Measurements from ENCODE around the gene RBM19.

RBM19 gene

DNA sequence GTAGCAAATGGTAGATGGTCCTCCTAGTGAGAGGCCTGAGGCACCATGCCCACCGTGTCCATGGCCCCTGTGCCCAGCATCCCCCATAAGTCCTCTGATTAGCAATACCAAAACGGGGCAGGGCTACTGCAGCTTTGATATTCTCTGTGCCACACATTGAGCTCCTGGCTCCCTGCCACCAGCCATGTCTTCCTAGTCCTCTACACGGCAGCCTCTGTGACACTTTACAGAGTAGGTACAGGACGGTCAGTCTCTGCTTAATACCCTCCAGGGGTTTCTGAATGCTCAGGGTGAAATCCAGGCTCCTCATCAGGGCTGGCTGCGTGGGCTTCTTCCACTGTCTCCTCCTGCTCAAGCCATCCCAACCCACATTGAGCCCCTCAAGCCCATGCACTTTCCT, 8.0 kb downstream of the RBM19 start:
- no peak for DNase-seq (ENCODE audit: low read depth, low spot score)

DNA sequence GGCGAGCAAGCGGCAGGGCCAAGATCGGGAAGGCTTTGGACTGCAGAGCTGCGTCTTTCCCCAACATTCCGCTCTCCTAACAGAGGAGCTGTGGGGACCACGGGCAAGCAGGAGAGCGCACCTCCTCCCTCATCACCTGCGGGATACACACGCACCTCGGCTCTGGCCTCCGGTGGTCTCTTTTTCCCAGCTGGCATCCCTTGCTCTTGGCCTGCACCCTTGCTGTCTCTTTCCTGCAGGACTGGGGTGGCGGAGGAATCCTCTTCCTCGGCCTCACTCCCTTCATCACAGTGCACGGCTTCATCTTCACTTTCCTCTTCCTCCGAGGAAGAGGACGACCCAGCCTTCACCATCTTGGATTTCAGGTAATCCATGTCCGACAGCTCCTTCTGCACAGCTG, 8.5 kb downstream of the RBM19 start:
- DNase-seq (ENCODE audit: low read depth, low spot score): no peak

DNA sequence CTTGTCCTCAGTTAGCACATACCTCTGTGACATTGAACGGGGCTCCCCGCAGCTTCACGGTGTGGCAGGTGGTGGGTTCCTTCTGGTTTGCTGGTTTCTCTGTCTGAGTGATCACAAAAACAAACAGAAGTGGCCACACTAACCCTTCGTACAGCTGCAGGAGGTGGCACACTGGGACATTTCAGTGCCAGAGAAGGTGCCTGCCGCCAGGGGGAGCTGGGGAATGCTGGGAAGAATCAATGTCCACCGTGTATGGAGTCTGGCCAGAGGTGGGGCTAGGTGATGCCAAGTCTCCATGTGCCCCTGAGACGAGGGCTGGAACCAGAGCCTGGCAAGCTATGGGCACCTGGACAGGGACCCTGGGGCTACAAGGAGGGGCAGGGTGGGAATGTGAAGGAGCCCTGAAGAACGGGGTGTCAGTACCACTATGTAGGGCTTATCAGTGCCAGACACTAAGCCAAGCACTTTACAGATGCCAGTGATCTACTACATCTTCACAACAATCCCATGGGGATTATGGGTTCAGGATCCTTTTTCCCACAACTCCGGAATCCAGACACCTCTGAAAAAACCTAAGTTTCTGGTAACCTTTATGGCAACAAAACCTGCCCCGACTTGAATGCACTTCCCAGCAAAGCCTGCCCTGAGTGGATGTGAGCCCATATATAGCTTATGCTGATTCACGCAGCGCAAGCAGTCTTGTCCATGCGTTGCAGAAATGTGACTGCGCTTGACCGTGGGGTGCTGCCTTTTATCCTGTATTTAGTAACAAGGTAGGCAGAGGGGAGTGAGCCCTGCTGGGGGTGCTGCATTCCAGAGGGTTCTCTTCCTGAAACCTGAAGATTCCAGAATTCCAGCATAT, 10.8 kb downstream of the RBM19 start:
- peak; percentile 35 for DNase-seq (ENCODE audit: low read depth, low spot score)

DNA sequence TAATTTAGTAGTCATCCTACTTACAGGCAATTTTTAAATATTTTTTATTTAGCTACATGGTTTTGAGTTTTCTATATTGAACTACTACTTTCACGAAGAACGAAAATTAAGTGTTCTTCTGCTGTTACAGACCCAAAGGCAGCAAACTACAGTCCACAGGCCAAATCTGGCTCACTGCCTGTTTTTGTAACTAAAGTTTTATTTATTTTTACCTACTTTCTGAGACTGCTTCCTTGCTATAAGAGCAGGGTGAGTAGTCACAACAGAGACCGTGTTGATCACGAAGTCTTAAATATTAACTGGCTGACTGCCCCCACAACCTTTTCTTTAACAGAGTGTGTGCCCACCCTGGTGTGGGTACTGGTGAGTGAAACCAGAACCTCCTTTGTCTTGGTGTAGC, 11.6 kb downstream of the RBM19 start:
- DNase-seq (ENCODE audit: low read depth, low spot score): no peak

DNA sequence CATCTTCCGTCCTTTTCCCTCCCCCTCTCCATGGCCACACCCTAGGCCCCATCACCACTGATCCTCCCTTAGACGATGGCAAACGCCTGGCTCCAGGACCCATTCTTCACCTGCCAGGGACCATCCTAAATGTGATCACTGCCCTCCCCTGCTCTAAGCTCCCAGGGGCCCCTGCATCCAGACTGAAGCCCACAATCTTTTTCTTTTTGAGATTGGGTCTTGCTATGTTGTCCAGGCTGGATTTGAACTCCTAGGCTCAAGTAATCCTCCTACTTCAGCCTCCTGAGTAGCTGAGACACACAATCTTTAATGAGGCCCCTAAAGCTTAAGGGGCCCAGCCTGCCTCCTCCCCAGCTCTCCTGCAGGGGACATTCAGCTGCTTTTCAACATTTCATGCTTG, 15.3 kb downstream of the RBM19 start:
- no peak for DNase-seq (ENCODE audit: low read depth, low spot score)

DNA sequence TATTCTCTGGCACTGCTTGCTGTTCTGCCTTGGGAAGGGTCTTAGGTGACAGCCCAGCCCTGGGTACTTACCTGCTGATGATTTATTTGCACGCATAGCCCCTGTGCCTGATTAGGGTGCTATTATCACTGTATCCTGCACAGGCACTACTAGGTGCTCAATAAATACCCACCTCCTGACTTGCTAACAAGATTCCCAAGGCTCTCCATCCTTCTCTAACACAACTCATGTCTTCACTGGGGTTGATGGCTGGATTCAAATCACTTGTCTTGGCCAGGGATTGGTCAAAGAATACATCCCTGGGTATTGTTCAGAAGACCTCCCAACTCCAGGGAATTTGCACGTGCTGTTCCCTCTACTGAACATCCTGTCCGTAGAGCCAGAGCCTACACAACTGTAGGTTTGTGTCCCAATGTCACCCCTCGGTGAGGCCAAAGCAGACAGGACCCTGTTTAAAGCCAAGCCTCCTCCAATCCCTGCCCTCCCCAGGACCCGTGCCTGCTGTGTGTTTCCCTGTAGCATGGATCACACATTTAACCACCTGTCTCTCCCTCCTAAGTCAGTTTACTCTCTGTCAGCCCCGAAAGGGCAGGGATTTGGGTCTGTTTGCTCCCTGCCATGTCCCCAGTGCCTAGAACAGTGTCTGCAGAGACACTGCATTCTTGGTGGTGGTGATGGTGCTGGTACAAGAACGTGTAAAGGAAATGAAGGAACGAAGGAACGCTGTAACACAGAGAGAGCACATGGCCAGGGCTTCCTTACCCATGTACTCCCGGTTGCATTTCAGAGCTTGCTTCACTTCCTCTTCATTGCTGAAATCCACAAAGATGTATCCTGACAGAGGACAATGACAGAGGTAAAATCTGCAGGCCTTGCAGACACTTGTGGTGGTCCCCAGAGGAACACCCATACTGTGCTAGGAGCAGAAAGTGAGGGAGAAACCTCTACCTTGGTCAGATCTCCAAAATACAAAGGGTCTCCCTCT, 16.5 kb downstream of the RBM19 start:
- DNase-seq (ENCODE audit: low read depth, low spot score): no peak

DNA sequence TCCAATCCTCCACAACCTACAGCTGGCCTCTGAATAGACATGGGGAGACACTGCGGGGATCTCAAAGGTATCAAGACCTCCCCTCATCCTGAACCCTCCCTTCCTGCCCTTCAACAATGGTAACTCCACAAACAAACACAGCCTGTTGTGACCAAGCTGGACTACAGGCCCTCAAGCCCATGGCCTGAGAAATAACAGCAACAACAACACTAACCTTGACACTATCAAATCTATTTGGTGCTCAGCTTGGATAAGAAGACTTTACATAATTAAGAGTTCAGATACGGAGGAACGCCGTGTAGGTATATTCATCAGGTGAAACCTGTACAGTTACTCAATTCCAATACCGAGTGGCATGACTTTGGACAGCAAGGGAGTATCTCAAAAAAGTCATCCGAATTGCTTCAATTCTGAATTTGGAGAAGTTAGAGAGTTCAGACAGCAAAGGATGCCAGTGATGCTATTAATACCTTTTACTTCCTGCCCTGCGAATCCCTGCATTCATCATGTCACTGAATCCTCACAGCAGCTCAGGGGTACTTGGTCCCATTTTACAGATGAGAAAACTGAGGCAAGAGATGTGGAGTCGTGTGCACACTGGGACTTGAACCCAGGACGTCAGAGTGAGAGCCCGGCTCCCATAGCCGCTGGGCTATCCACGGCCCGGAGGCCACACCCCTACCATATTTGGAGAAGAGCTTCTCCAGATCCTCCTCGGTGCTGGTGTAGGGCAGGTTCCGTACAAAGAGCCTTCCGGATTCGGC, 17.8 kb downstream of the RBM19 start:
- no peak for DNase-seq (ENCODE audit: low read depth, low spot score)

DNA sequence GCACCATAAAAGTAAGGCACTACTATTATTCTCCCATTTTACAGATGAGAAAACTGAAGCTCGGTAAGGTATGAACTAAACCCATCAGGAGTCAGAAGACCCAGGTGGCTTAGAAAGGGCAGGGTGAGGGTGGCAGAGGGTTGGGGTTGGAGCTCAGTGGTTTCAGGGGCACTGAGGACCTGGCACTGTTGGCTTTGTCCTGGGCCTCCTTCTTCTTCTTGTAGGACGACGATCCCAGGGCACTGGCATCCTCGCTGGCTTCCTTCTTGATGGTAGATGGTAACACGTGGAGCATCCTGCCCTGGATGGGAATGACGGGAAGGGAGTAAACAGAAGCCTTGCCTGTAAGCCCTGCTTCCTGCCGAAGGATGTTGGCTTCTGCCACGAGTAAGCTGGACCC, 19.9 kb downstream of the RBM19 start:
- no peak for DNase-seq (ENCODE audit: low read depth, low spot score)

DNA sequence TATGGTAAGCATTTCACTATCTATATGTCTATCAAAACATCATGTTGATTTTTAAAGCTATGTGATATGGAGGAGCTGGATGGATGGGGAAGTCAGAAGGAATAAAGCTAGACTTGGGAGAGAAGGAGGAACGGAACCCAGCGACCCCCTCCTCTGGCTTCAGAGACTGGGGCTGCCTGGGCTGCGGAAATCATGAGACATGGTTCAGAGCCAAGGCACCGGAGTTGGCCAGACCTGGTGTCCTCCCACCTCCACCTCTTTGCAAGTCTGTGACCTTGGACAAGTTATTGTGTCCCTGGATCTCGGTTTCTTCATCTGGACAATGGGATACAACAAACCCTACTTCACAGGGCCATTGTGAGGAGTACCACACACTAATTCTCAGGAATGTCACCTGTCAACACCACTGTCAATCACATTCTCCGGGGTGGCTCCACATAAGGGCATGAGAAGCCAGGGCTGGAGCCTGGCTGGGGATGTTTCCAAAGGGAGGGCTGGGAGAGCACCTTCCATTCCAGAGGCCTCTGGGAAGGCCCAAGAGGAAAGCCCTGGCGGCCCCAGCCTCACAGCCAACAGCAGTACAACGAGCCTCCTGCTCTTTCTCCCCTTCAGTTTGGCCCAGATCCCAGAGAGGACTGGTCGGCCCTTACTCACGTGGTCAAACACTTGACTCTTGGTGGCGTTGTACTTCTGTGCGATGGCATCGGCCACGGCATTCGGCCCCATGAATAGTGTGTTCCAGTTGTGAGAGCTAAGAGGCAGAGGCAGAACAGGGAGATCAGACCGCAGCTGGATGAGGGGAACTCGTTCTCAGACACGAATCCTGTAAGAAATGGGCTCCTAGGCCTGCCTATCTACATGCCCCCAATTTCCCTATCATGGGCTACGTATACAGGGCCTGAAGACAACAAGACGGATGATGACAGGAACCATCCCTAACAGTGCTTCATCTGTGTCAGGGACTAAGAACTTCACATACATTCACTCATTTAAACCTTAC, 20.7 kb downstream of the RBM19 start:
- DNase-seq (ENCODE audit: low read depth, low spot score): no peak

DNA sequence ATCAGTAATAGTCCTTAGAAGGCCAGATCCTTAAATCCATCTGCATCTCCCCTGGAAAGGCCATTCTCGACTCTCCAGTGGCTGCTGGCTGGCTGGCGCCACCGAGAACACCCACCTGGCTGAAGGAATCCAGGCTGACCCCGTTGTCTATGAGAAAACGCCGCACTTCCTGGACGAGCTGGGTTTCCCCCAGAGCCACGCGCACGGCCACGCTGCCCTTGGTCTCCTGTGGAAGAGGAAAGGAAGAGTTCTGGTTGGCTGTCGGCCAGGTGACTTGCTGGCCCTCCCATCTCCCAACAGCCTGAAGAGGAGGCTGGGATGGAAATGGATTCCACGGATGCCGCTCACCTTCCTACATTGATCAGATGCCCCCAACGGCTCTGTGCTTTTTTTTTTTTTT, 23.9 kb downstream of the RBM19 start:
- DNase-seq (ENCODE audit: low read depth, low spot score): no peak

DNA sequence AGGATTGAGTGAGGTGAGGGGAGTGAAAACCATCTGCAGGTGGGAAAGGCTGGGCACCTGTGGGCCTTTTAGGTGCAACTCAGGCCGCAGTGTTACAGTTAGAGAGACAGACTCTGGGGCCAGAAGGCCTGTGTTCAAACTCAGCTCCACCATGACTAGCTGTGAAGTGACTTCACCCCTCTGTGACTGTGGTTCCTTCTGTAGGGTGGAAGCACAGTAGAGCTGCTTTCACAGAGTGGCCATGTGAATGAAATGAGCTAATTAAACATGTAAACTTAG, 25.0 kb downstream of the RBM19 start:
- no peak for DNase-seq (ENCODE audit: low read depth, low spot score)

DNA sequence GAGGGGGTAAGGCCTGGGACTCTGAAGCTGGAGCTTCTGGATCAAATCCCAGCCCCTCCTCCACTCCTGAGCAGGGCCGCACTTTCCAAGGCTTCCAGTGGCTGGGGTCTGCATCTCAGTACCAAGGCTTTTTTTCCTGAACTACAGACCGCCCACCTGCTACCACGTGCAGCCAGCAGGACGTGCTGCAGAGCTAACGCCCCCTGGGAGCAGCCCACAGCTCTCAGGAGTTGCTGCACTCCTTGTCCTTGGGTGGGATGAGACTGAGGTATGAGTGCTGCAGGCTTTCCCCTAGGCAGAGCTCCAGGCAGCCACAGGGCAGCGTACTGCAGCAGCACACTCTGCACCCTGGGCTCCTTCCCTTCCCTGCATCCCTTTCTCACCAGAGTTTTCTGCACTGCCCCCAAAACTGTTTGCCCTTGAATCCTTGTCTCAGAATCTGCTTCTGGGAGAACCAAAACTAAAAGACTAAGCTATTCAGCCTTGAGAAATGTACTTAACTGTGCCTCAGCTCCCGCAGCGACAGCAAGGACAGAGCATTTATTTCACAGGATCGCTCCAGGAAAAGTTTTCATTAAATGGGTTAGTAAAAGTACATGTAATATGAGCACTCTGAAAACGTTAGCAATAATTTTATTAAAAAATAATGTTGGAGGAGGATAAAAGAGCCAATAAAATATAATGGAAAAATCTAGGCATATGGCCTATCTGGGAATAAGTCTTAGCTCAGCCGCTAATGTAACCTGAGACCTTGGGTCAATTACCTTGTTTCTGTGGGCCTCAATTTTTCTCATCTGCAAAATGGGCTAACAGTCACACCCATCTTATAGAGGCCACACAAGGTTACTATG, 25.5 kb downstream of the RBM19 start:
- no peak for DNase-seq (ENCODE audit: low read depth, low spot score)

DNA sequence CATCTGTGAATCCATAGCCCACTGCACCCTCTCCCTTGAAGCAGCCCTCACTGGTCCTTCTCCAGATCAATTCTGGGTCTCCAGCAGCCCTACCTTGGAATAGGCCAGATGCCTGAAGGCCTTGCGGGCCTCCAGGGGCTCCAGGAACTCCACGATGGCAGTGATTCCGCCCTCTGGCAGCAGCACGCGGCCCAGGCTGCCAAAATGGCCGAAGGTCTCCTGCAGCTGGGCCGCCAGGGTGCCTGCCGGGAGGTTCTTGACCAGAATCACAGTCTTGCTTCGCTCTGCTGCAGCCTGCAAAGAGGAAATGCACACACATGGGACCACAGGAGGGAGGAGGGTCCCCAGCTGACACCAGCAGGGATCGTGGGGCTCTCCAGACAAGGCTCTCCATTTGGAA, 26.3 kb downstream of the RBM19 start:
- no peak for DNase-seq (ENCODE audit: low read depth, low spot score)

DNA sequence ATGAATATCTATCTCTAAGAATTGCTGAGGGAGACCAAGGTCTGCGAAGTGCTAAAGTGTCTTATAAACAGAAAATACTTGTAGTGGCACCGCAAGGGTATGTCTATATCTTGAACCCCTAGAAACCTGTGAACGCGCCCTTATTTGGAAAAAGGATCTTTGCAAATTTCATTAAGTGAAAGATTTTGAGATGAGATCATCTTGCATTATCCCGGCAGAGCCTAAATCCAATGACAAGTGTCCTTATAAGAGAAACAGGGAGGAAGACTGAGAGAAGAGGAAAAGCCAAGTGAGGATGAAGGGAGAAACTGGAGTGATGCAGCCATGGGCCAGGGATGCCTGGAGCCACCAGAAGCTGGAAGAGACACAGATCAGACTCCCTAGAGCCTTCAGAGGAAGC, 27.7 kb downstream of the RBM19 start:
- no peak for DNase-seq (ENCODE audit: low read depth, low spot score)

DNA sequence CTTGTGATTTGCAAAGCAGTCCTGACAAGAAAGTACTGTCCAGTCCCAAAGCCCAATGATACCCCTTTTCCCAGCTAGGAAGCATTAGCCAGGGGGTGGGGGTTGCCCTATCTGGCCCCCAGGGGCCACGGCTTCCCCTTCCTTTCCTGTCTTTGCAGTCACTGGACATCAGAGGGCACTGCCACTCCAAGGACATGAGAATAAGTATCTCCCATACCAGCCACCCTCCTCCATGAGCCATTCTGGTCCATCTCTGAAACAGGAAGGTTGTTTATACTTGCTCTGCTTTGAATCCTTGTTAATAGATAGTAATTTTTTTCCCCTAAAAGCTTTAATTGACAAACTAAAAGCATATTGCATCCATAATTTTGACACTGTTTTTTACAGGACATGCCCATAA, 29.7 kb downstream of the RBM19 start:
- DNase-seq (ENCODE audit: low read depth, low spot score): no peak

DNA sequence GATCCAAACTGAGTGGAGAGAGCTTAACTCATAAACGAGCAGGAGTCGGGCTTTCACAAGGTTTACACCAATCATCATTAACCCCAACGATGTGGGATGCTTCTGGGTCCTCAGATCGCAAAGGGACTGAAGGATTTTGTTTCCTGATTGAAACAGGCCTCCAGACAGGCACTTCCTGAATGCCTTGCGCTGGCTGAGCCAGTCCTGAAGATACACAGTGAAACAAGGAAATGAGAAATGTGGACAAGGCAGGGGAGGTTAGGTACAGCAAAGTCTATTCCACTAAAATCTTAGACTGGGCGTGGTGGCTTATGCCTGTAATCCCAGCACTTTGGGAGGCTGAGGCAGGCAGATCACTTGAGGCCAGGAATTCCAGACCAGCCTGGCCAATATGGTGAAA, 30.7 kb downstream of the RBM19 start:
- no peak for DNase-seq (ENCODE audit: low read depth, low spot score)

DNA sequence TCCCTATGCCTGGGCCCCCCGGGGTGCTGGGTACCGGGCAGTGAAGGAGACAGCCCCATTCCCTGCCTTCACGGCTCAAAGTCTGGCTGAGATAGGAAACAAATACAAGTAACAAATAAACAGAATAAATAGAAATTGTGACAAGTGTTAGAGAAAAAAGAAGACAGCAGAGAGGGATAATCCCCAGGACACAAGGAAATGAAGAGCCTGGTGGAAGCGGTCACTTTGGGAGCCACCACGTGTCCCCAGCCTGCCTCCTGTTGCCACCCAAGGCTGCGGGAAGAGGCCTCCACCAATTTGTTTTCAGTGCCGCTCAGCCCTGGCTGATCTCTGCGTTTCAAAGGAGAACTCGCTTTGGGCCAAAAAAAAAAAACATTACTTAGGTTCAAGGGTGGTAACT, 31.2 kb downstream of the RBM19 start:
- no peak for DNase-seq (ENCODE audit: low read depth, low spot score)

DNA sequence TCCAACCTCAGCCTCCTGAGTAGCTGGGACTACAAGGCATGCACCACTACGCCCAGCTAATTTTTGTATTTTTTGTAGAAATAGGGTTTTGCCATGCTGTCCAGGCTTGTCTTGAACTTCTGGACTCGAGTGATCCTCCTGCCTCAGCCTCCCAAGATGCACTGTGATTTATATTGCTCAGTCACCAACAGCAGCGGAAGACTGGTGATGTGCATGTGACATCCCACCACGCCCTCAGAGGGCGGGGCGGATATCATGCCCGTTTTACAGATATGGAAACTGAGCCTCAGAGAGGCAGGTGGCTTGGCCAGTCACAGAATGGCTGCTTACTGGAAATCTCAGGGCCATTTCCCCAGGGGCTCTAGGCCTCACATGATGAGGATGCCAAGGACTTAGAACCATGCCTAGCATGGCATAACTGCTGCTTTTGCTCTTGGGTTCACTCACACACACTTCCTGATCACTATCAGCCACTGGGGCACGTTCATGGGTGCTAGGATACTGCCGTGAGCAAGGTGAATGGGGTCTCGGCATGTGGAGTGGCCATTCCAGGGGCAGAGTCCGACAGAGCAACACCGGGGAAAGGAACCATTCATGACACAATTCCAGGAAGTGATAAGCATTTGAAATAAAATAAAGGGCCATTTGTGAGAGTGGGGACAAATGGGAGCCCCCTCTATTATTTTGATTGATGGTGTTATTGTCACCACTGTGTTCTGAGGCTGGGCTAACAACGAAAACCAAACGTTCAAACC, 31.9 kb downstream of the RBM19 start:
- no peak for DNase-seq (ENCODE audit: low read depth, low spot score)

DNA sequence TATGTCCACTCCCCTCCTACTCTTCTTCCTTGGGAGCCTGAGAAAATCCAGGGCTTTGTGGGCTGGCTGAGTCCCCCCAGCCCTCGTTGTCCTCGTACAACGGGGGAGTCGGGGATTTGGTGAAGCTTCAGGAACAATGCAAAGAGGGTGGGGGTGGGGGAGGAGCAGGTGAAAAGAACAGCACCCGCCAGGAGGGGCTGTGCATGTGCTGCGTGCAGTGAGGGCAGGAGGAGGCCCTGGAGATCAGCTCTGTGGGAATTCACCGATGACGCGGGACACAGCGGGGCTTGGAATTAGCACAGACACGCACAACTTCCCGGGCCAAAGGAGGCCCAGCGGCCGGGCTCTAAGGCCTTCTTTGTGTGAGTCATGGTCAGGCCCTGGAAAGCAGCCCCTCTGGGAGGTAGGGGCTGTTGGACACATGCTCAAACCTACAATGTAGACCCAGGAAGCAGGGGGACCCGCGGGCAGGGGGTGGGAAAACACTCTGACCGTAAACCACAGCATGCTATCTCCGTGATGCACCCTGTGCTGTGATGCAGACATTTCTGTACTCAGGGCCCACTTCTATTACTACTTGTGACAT, 32.8 kb downstream of the RBM19 start:
- no peak for DNase-seq (ENCODE audit: low read depth, low spot score)

Measured in iPS DF 19.7 (cell line).